Heart right ventricle (tissue), 16 donors: ENCODE measurements around the gene PLAU. TPM values are rescaled to one million over a fixed set of nuclear protein-coding genes. Genes with fewer than 3 reads are reported as not detected.
"Not testable (repeated sequence)": the region's sequence is repeated elsewhere in the genome, so short reads cannot be mapped to it uniquely, and the experiment has no call there.

ENCODE experiments used
- ATAC-seq, 8 donors: fragments of 200-7000 bp; cut with Tn5 transposase; one replicate each; pipeline ENCODE4 v1.9.1; 2020; ENCODE audit warnings: mild to moderate bottlenecking in 8 of 8, moderate library complexity in 8 of 8, moderate number of reproducible peaks in 1 of 8
- DNase-seq, 2 donors: peaks; one replicate each; pipeline ENCODE4 v3.0.0-alpha.2; 2020
- H3K27ac ChIP-seq, 10 donors: fragments of 200-600 bp; sonication (generic) in 2 of 10; one replicate each; pipeline versions ENCODE4 v1.5.0 to v1.8.0; 2020 to 2022; ENCODE audit warnings: mild to moderate bottlenecking in 3 of 10
- H3K27me3 ChIP-seq, 7 donors: fragments of 200-600 bp; one replicate each; pipeline ENCODE4 v1.8.0; 2021 to 2022; ENCODE audit warnings: mild to moderate bottlenecking in 2 of 7
- H3K36me3 ChIP-seq, 9 donors: fragments of 200-600 bp; sonication (generic) in 1 of 9; one replicate each; pipeline versions ENCODE4 v1.5.0 to v1.8.0; 2020 to 2022; ENCODE audit warnings: mild to moderate bottlenecking in 2 of 9
- H3K4me1 ChIP-seq, 9 donors: fragments of 200-600 bp; sonication (generic) in 1 of 9; one replicate each; pipeline versions ENCODE4 v1.5.0 to v1.8.0; 2020 to 2022; ENCODE audit warnings: mild to moderate bottlenecking in 4 of 9
- H3K4me3 ChIP-seq, 10 donors: fragments of 200-600 bp; sonication (generic) in 2 of 10; one replicate each; pipeline versions ENCODE4 v1.5.0 to v1.8.0; 2020 to 2022; ENCODE audit warnings: mild to moderate bottlenecking in 7 of 10, moderate library complexity in 2 of 10
- H3K9me3 ChIP-seq, 11 donors: fragments of 200-600 bp in 10 of 11; sonication (generic) in 2 of 11; one replicate each; pipeline versions ENCODE4 v1.5.0 to v1.8.0; 2013 to 2022; ENCODE audit warnings: mild to moderate bottlenecking in 2 of 11, control low read depth in 1 of 11, moderate library complexity in 1 of 11
- CTCF ChIP-seq, 9 donors: fragments of 200-600 bp; sonication (generic) in 2 of 9; IDR thresholded peaks; one replicate each; pipeline versions ENCODE4 v1.5.0 to v1.8.0; 2021 to 2022; ENCODE audit warnings: antibody characterized with exemption in 9 of 9, mild to moderate bottlenecking in 5 of 9, moderate library complexity in 1 of 9
- WGBS, 2 donors: extraction: QIAGEN DNeasy Blood & Tissue Kit; methylation state at CpG; one replicate each; pipeline ENCODE4 v1.1.7; 2013; ENCODE audit warnings: inconsistent platforms in 1 of 2; 5-methylcytosine and 5-hydroxymethylcytosine counted together
- intact Hi-C, 10 donors: fragments of 100-400 bp; cut with DNase I; formaldehyde crosslinking; loops; one replicate each; pipeline versions ENCODE4 v1.11.1 to v1.14.2; 2022
- polyA plus RNA-seq, 2 donors: library from polyadenylated mRNA; stranded (reverse); fragments of 200-250 nt; gene quantifications; one replicate each; pipeline ENCODE4 v1.2.3, GENCODE V29; 2013
- total RNA-seq, 10 donors: library from RNA; stranded (reverse); fragmentation: NEBNext Ultra II Directional in 3 of 10; extraction: Animal tissue kit (Norgen Biotek cat#: 25700) in 3 of 10; gene quantifications; one replicate each; pipeline versions ENCODE4 v1.2.1 to v1.2.4, GENCODE V29; 2021 to 2023
- donor health status: Arrhythmogenic right ventricular cardiomyopathy.
- donor health status: ischemic (EF 13 %, LVEDD 7.1; RV severe dilation, severe dysfunction).
- donor health status: healthy with polysubstance abuse.
- donor health status: DM: no; HTN: yes; CAD: no.
- donor health status: DM: no; HTN: no; CAD: no.
- donor health status: ischemic (EF 25% LVEDD 6.9; RV normal size, moderate dysfunction).
- donor health status: ischemic (EF 25% LVEDD 5.7; RV mildly dilated, moderate dysfunction).
- donor health status: healthy.
- donor health status: DM: yes; HTN: yes; CAD: no.
- donor health status: Ischemic cardiomyopathy.
- donor health status: ischemic (EF 35%, LVEDD 5.7; RV mildly dilated, moderate dysfunction).
- donor health status: nonischemic (EF 11% LVEDD 7.7; RV severe dilation, severe dysfunction).
- donor health status: DM: yes; HTN: yes; CAD: no.
- donor health status: PGD.
- donor health status: ischemic (EF 29% LVEDD 5.4; RV normal size, mild dysfunction).
- donor health status: nonischemic (EF 23%, LVEDD 6.1; RV moderate dilation, normal function).

Gene PLAU
- total and polyA plus RNA-seq, 12 donors: 4.4 to 44.3 (median 9.1) TPM

GRCh38 chr10:73924935-73925334 lies 14.0 kb downstream of the PLAU start:
- WGBS, 2 donors: 32 to 100% methylated on average over 1 of the region's 1 CpG
- Histone ChIP-seq H3K27me3 (no peaks in the 10 kb centered on the region), H3K4me1 (peaks cover 0 to 17% (median 4%) of the 10 kb centered on the region in 9 donors), H3K9me3 (no peaks in the 10 kb centered on the region), H3K4me3 (no peak overlapping the region), H3K36me3 (no peaks in the 10 kb centered on the region), H3K27ac (no peak overlapping the region)
- no peak for DNase-seq
- no peak for TF ChIP-seq CTCF (IDR thresholded peaks at IDR 0.05)
- ATAC-seq: no peak
- intact Hi-C loops: no loop called here

- no peak for TF ChIP-seq CTCF (IDR thresholded peaks at IDR 0.05)
- no peak overlapping the region for H3K4me3 ChIP-seq
- no peaks in the 10 kb centered on the region for H3K27me3 ChIP-seq
- no peaks in the 10 kb centered on the region for H3K9me3 ChIP-seq
- ATAC-seq (no peak), DNase-seq (no peak)
- H3K36me3 ChIP-seq: no peaks in the 10 kb centered on the region
- H3K4me1 ChIP-seq: peaks cover 0 to 14% (median 0%) of the 10 kb centered on the region in 9 donors
- intact Hi-C loops: no loop called here
- no peak overlapping the region for H3K27ac ChIP-seq
- 80 to 85% methylated on average over 4 of the region's 4 CpGs for WGBS, 2 donors
Measured at GRCh38 chr10:73925539-73925938, 14.6 kb downstream of the PLAU start.

GRCh38 chr10:73926152-73926764 lies 15.3 kb downstream of the PLAU start:
- H3K36me3 ChIP-seq: no peaks in the 10 kb centered on the region
- DNase-seq: no peak
- peak in 4 of 8 donors; percentile 47 to 52 (median 49) for ATAC-seq
- no peak for TF ChIP-seq CTCF (IDR thresholded peaks at IDR 0.05)
- peak overlapping the region in 1 of 10 donors; percentile 39 for H3K27ac ChIP-seq
- no peak overlapping the region for H3K4me3 ChIP-seq
- H3K9me3 ChIP-seq: no peaks in the 10 kb centered on the region
- intact Hi-C loops: no loop called here
- 83 to 85% methylated on average over 5 of the region's 5 CpGs for WGBS, 2 donors
- no peaks in the 10 kb centered on the region for H3K27me3 ChIP-seq
- peaks cover 0 to 14% (median 0%) of the 10 kb centered on the region in 9 donors for H3K4me1 ChIP-seq

- H3K27me3 ChIP-seq, DNase-seq, H3K36me3 ChIP-seq, intact Hi-C loops, H3K27ac ChIP-seq, H3K4me3 ChIP-seq, H3K9me3 ChIP-seq, ATAC-seq: not testable (repeated sequence)
- 80 to 85% methylated on average over 13 of the region's 13 CpGs for WGBS, 2 donors
- H3K4me1 ChIP-seq: peaks cover 0 to 30% (median 6%) of the 10 kb centered on the region in 9 donors
Measured at GRCh38 chr10:73930630-73931327, 19.8 kb downstream of the PLAU start.
